Measurements from ENCODE around the gene ALPG.

DNA sequence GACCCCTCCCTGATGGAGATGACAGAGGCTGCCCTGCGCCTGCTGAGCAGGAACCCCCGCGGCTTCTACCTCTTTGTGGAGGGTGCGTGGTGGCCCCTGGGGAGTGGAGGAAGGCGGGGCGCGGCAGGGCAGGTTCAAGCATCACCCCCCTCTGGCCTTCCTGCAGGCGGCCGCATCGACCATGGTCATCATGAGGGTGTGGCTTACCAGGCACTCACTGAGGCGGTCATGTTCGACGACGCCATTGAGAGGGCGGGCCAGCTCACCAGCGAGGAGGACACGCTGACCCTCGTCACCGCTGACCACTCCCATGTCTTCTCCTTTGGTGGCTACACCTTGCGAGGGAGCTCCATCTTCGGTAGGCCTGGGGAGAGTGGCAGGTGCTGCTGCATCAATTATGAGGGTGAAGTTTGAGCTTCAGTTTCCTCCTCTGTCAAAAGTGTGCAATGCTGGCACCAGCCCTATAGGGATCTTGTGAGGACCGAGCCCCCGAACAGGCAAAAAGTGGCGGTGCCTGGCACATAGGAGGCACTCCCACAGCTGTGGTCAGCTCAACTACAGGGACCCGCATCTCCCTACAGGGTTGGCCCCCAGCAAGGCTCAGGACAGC is 51.5 kb downstream of the ALPG start:
- TF ChIP-seq, protein P1, sequence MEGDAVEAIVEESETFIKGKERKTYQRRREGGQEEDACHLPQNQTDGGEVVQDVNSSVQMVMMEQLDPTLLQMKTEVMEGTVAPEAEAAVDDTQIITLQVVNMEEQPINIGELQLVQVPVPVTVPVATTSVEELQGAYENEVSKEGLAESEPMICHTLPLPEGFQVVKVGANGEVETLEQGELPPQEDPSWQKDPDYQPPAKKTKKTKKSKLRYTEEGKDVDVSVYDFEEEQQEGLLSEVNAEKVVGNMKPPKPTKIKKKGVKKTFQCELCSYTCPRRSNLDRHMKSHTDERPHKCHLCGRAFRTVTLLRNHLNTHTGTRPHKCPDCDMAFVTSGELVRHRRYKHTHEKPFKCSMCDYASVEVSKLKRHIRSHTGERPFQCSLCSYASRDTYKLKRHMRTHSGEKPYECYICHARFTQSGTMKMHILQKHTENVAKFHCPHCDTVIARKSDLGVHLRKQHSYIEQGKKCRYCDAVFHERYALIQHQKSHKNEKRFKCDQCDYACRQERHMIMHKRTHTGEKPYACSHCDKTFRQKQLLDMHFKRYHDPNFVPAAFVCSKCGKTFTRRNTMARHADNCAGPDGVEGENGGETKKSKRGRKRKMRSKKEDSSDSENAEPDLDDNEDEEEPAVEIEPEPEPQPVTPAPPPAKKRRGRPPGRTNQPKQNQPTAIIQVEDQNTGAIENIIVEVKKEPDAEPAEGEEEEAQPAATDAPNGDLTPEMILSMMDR (IDR thresholded peaks at IDR 0.05) = no peak
- no peak for TF ChIP-seq POLR2A (IDR thresholded peaks at IDR 0.05)
